HG03139 (cell line): Measurements from ENCODE around the gene GIT2.
"Not testable (repeated sequence)": the region's sequence is repeated elsewhere in the genome, so short reads cannot be mapped to it uniquely, and the experiment has no call there.

Experiments
- ATAC-seq: cut with Tn5 transposase; IDR thresholded peaks from one replicate; pipeline ENCODE4 v1.9.1; 2021; ENCODE audit not compliant: unreplicated experiment

The GIT2 gene

GRCh38 chr12:109947521-109947920, 48.6 kb downstream of the GIT2 start:
- no peak for ATAC-seq

GRCh38 chr12:109946913-109947312, 49.3 kb downstream of the GIT2 start:
- no peak for ATAC-seq

- ATAC-seq: no peak
These were observed 49.7 kb downstream of the GIT2 start for GRCh38 chr12:109946505-109946904.

DNA sequence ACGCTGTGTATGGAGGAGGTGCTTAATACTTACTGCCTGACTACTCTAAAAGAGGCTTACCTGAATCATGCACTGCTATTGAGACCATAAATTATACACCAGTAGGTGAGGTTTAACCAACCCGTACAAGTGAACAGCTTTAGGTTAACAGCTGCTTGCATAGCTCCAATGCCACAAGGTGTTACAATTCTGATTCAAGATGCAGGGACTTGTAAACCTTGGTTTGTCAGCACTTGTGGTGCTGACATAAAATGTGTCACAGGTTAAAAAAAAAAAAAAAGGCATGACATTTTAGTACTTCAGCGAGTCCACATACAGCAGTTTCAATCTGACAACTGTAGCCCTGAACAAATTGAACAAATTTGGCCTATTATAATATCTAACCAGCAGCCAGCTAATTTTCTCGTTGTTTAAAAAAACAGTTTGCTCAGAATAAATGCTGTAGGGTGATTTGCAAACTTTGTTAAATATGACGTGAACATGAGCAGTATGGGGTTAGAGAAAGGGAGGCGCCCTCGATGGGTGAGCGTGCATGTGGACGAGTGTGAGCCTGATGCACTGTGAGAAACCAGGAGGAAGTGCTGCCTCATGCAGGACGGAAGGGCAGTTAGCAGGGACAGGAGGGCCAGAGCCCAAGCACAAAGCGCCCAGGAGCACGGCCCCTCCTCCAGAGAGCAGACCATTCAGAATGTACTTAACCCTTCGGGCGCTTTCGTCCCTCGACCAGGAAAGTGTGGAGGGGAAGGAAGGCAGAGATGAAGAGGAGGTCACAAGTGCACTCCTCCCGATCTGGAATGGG, 51.4 kb downstream of the GIT2 start:
- no peak for ATAC-seq

- no peak for ATAC-seq
These were observed 52.4 kb downstream of the GIT2 start for GRCh38 chr12:109943811-109944210.

GRCh38 chr12:109940339-109940923, 55.7 kb downstream of the GIT2 start:
- ATAC-seq: no peak

DNA sequence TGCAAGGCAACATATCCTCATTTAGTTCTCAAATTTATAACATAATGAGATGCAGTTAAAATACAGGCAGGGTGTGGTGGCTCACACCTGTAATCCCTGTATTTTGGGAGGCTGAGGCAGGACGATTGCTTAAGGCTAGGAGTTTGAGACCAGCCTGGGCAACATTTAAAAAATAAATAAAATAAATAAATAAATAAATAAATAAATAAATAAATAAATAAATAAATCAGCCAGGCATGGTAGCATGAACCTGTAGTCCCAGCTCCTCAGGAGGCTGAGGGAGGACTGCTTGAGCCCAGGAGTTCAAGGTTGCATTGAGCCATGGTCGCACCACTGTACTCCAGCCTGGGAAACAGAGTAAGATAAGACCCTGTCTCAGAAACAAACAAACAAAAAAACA, 56.7 kb downstream of the GIT2 start:
- no peak for ATAC-seq

DNA sequence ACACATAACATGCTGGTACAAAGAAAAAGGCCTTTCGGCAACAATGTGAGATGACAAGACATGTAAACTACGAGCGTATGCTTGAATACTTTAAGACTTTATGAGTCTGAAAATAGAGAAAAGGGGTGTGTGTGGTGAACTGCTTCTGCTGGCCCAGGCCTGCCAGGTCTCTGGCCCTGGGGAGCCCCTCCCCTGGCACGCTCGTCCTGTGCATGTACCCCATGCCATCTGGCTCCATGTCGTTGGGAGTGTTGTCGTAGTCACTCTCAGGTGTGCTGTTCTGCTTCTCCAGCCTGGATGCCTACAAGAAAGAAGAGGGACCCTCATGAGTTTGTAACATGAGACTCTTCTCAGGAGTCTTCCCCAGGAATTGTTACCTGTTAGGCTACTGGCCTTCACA, 57.2 kb downstream of the GIT2 start:
- no peak for ATAC-seq

- no peak for ATAC-seq
These were observed 58.8 kb downstream of the GIT2 start for GRCh38 chr12:109937371-109937770.

DNA sequence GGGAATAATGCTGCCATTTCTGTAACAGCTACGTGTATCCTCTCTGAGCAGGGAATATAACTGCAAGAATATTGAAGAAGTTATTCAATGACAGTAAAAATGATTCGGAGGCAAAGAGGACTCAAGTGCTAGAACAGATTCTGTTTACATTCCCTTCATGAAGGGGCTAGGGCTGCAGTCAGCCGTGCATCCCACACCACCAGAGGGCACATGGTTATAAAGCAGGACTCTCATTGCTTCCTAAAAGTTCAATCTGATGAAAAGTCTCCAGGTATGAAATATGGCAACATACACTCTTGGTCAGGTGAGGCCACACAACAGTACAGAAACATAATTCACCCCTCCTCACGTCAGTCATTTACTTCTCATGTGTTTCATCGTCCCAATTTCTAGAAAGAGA, 62.1 kb downstream of the GIT2 start:
- ATAC-seq: no peak

DNA sequence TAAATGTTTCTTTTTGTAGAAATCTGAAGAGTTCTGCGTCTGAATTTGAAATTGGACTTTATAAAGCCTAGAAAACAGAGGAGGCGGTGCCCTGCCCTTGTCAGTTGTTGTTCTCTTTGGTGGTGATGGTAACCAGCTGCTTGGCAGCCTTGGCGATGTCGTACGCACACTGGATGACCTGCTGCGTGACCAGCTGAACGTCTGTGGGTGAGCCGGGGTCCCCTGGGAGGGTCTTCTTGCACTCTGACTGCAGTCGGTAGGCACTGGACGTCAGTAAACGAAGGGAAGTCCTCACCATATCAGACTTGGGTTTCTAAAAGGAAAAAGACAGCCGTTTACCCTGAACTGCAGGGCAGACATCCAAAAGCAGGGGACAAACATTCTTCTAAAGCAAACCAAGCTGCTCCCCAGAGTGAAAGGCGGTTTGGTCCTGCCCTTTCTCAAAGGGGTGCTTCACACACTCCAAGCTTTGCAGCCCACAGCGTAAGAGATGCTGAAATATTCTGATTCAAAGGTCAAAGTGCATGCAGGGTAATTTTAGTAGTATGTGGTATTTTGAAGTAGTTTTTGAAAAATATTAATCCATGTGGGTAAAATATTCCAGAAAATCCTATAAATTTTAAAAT, 63.2 kb downstream of the GIT2 start:
- ATAC-seq: no peak

GRCh38 chr12:109931143-109931542, 65.0 kb downstream of the GIT2 start:
- ATAC-seq: no peak

- ATAC-seq: no peak
These were observed 66.0 kb downstream of the GIT2 start for GRCh38 chr12:109930028-109930800.

DNA sequence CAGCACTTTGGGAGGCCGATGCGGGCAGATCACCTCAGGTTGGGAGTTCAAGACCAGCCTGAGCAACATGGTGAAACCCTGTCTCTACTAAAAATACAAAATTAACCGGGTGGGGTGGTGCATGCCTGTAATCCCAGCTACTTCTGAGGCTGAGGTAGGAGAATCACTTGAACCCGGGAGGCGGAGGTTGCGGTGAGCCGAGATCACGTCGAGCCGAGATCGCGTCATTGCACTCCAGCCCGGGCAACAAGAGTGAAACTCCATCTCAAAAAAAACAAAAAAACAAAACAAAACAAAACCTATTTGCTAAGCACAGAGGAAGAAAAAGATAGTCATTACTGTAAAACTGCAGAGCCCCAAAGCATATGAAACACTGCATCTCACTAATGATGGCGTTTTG, 66.8 kb downstream of the GIT2 start:
- not testable (repeated sequence) for ATAC-seq

GRCh38 chr12:109928058-109928656, 68.0 kb downstream of the GIT2 start:
- no peak for ATAC-seq

DNA sequence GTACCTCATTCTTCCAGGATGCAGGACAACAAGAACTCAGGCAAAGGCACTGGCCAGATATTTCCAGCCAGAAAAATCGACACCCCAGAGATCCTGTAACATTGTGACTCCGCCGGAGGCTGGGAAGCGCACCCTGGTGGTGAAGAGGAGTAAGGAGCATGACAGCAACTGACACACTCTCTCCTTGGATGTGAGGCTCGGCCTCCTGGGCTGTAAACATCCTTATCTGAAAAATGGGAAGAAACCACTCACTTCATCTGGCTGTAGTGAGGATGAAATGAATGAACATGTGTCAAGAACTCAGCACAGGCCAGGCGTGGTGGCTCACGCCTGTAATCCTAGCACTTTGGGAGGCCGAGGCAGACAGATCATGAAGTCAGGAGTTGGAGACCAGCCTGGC, 68.5 kb downstream of the GIT2 start:
- no peak for ATAC-seq

DNA sequence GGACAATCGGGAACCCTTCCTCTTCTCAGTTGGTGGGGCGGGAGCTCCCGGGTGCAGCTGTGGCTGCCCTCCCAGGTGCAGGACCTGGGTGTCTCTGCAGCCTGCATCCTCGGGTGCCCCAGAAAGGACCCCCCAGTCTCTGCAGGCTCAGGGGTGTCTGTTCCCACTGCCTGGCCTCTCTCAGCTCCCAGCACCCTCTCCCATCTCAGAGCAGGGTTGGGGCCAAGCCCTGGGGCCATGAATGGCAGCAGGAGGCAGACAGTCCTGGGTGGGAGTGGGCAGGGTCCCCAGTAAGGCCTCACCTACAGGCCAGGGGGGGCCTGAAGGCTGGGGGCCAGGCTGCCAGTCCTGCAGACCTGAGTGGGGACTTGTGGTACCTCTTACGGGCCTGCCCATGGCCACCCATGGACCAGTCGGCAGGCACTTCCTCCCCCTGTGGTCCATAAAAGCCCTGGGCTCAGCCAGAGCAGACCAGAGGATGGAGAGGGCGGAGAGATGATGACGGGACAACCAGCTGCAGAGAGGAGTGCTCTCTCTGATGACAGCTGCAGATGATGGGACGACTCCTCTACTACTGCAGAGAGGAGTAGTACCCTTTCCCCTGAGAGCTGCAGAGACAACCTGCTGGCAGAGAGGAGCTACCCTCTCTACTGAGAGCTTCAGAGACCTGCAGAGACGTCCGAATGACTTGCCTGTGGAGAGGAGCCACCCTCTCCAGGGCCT, 69.5 kb downstream of the GIT2 start:
- ATAC-seq: no peak

GRCh38 chr12:109926016-109926415, 70.2 kb downstream of the GIT2 start:
- no peak for ATAC-seq

DNA sequence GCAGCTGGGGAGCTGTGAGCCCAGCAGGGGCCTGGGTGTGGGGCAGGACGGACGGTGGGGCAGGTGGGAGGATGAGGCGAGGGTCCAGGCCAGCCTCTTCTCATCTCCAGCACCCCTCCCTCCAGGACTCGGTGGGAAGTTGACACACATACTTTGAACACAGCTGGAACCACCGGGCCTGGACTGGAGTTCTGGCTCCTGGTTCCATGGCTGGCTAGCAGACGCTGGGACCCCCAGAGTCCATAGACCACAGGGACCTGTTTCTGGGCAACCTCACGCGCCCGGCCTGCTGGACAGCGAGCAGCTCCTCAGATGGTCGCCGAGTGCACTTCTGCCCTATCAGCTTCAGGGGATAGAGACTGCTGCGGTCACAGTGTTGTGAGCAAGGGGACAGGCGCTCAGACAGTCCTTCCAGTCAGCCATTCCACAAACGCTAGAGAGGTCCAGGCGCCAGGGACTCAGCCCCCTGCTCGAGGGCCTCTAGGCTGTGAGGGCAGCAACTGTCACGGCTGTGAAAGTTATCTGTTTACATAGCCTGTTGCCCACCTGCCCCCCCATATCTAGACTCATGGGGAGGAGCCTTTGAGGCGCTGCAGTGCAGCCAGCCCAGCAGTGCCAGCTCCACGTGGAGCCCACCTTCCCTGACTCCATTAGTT, 70.9 kb downstream of the GIT2 start:
- no peak for ATAC-seq
